SU-DHL-6 (cell line): Measurements from ENCODE around the gene TEC.

ENCODE experiments used
- EZH2phosphoT487 ChIP-seq: fragments of 200-600 bp; sonication (generic), shearing (Covaris generic); conservative IDR thresholded peaks from 2 replicates; pipeline ENCODE4 v1.6.1; 2018; ENCODE audit warnings: mild to moderate bottlenecking, antibody characterized with exemption, low read length, moderate library complexity, mixed read lengths
- TF ChIP-seq, protein P1 (sequence below): fragments of 200-600 bp; sonication (generic); IDR thresholded peaks from one replicate; pipeline ENCODE4 v1.5.1; 2017; ENCODE audit warnings: antibody characterized with exemption, mild to moderate bottlenecking, low read length, moderate library complexity; ENCODE audit not compliant: insufficient read depth, poor library complexity, severe bottlenecking

DNA sequence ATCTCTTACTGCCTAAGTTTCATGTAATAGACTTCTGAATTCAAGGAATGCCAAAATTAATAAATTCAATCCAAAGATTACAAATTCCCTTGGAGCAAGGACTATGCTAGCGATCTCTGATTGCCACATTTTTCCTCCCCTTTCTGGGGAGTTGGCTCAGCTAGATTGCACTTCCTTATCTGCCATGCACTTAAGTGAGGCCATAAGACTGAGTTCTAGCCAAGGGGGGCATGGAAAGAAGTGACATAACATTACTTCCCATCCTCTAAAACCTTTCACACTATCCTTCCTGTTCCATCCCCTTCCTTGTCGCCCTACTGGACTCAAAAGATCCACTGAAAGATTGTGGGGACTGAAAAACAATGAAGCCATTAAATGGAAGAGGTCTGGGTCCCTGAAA lies 81.8 kb downstream of the TEC start:
- no peak for TF ChIP-seq EZH2phosphoT487
- TF ChIP-seq, protein P1, sequence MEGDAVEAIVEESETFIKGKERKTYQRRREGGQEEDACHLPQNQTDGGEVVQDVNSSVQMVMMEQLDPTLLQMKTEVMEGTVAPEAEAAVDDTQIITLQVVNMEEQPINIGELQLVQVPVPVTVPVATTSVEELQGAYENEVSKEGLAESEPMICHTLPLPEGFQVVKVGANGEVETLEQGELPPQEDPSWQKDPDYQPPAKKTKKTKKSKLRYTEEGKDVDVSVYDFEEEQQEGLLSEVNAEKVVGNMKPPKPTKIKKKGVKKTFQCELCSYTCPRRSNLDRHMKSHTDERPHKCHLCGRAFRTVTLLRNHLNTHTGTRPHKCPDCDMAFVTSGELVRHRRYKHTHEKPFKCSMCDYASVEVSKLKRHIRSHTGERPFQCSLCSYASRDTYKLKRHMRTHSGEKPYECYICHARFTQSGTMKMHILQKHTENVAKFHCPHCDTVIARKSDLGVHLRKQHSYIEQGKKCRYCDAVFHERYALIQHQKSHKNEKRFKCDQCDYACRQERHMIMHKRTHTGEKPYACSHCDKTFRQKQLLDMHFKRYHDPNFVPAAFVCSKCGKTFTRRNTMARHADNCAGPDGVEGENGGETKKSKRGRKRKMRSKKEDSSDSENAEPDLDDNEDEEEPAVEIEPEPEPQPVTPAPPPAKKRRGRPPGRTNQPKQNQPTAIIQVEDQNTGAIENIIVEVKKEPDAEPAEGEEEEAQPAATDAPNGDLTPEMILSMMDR, result no peak
